HepG2 (cell line): Measurements from ENCODE around the gene GEMIN2. TPM values are rescaled to one million over a fixed set of nuclear protein-coding genes. Genes with fewer than 3 reads are reported as not detected.

Source experiments
- ARID3A ChIP-seq: IDR thresholded peaks from 2 replicates; pipeline ENCODE4 v1.6.1; 2012; ENCODE audit warnings: low read depth, low read length, improper control_type of control experiment
- CEBPZ ChIP-seq: IDR thresholded peaks from 2 replicates; pipeline ENCODE4 v1.6.1; 2012; ENCODE audit warnings: low read length, improper control_type of control experiment
- E2F2 ChIP-seq: sonication (generic); formaldehyde crosslinking; IDR thresholded peaks from 2 replicates; pipeline ENCODE4 v1.4.0; 2020; ENCODE audit warnings: missing genetic modification reagents, borderline replicate concordance
- FOXA3 ChIP-seq: IDR thresholded peaks from 2 replicates; pipeline ENCODE4 v1.6.1; 2016; ENCODE audit warnings: missing genetic modification reagents, missing compliant biosample characterization
- HOXA3 ChIP-seq: sonication (generic); formaldehyde crosslinking; IDR thresholded peaks from 2 replicates; pipeline ENCODE4 v1.5.0; 2020; ENCODE audit warnings: missing genetic modification reagents
- HOXD1 ChIP-seq: sonication (generic); formaldehyde crosslinking; IDR thresholded peaks from 2 replicates; pipeline ENCODE4 v1.5.0; 2020; ENCODE audit warnings: missing genetic modification reagents
- REPIN1 ChIP-seq: sonication (generic); formaldehyde crosslinking; IDR thresholded peaks from 2 replicates; pipeline ENCODE4 v1.8.0; 2022; ENCODE audit warnings: missing genetic modification reagents, low read depth, mild to moderate bottlenecking, borderline replicate concordance
- SP5 ChIP-seq: IDR thresholded peaks from 2 replicates; pipeline ENCODE4 v1.6.1; 2016; ENCODE audit warnings: low read depth, borderline replicate concordance
- ZNF142 ChIP-seq: sonication (generic); formaldehyde crosslinking; IDR thresholded peaks from 2 replicates; pipeline ENCODE4 v1.4.0; 2020; ENCODE audit warnings: missing genetic modification reagents
- ZNF224 ChIP-seq: sonication (generic); formaldehyde crosslinking; IDR thresholded peaks from 2 replicates; pipeline ENCODE4 v1.5.0; 2020; ENCODE audit warnings: mild to moderate bottlenecking, missing genetic modification reagents
- ZNF331 ChIP-seq: sonication (generic); formaldehyde crosslinking; IDR thresholded peaks from 2 replicates; pipeline ENCODE4 v1.4.0; 2020; ENCODE audit warnings: missing genetic modification reagents
- polyA plus RNA-seq, 8 experiments: library from polyadenylated mRNA; depleted of rRNA in 3 of 8; stranded (reverse) in 7 of 8; unstranded in 1 of 8; fragments of >200 nt; fragmentation: Illumina TruSeq in 4 of 8; extraction: Trizol in 4 of 8; gene quantifications; 2 replicates each; pipeline versions ENCODE4 v1.2.1 to v1.2.3, GENCODE V29; 2011 to 2016; ENCODE audit warnings: low read depth in 4 of 8, missing spikeins in 1 of 8, mixed read lengths in 1 of 8; ENCODE audit not compliant: insufficient read depth in 1 of 8
- total RNA-seq, 5 experiments: library from RNA; depleted of rRNA; stranded (reverse); fragments of >200 nt; fragmentation: Illumina TruSeq; extraction: Trizol; gene quantifications; 2 replicates each; pipeline ENCODE4 v1.2.3, GENCODE V29; 2016; ENCODE audit warnings: low read depth in 1 of 5

Gene GEMIN2
- total and polyA plus RNA-seq, 2 of the 13 experiments (the other 11 are each of a cell fraction or from before 2014, with no cell fraction given) = 54.8 to 110 TPM

GRCh38 chr14:39097159-39097558, 17.0 kb upstream of the GEMIN2 start (continued):
- TF ChIP-seq REPIN1 (CRISPR knock-in tag) (no peak), ZNF331 (CRISPR knock-in tag) (peak; percentile 50; the same call in 1 of the 2 replicates), SP5 (CRISPR knock-in tag) (no peak), ARID3A (0 out of 2 replicates have a peak, but pooled peaks have one; percentile 21), CEBPZ (no peak), ZNF142 (CRISPR knock-in tag) (no peak), E2F2 (no peak), HOXD1 (CRISPR knock-in tag) (no peak), HOXA3 (CRISPR knock-in tag) (peak; percentile 64; the same call in 1 of the 2 replicates), FOXA3 (CRISPR knock-in tag) (peak; percentile 54), ZNF224 (CRISPR knock-in tag) (no peak)
